PC-3 (cell line): ENCODE measurements around the gene LYRM4. TPM values are rescaled to one million over a fixed set of nuclear protein-coding genes. Genes with fewer than 3 reads are reported as not detected.

Experiments
- ATAC-seq: fragments of 200-7000 bp; cut with Tn5 transposase; 2 replicates; pipeline ENCODE4 v1.9.1; 2020; ENCODE audit warnings: mild to moderate bottlenecking, moderate library complexity
- BruUV-seq: library from RNA; stranded (reverse); fragments of 400-500 nt; replicated peaks from 2 replicates; lab custom pipeline; 2021; lab: Mats Ljungman, UMichigan
- CTCF ChIA-PET: fragments of 300-600 bp; sonication (Branson Sonifier 250); formaldehyde crosslinking; loops from one replicate; lab custom pipeline; 2022; ENCODE audit warnings: antibody characterized with exemption; lab: Charles Lee
- POLR2A ChIA-PET: fragments of 300-600 bp; sonication (Branson Sonifier 250); formaldehyde crosslinking; loops from one replicate; lab custom pipeline; 2022; ENCODE audit warnings: antibody characterized with exemption; ENCODE audit not compliant: unreplicated experiment; lab: Charles Lee
- DNase-seq: peaks from one replicate; pipeline ENCODE4 v3.0.0-alpha.2; 2015
- H2AFZ ChIP-seq: fragments of 300-600 bp; sonication (generic); 2 replicates; pipeline ENCODE4 v1.6.0; 2016; ENCODE audit warnings: antibody characterized with exemption, low read length
- H3F3A ChIP-seq: fragments of 300-600 bp; sonication (generic); one replicate; pipeline ENCODE4 v1.6.0; 2017; ENCODE audit warnings: antibody characterized with exemption, low read length, control low read depth, mild to moderate bottlenecking; ENCODE audit not compliant: unreplicated experiment
- H3K27ac ChIP-seq: fragments of 300-600 bp; sonication (generic); 2 replicates; pipeline ENCODE4 v1.5.1; 2016; ENCODE audit warnings: mild to moderate bottlenecking, low read length
- H3K27me3 ChIP-seq: fragments of 300-600 bp; sonication (generic); 2 replicates; pipeline ENCODE4 v1.6.1; 2016; ENCODE audit warnings: low read length, mixed read lengths
- H3K36me3 ChIP-seq: fragments of 300-600 bp; sonication (generic); 2 replicates; pipeline ENCODE4 v1.6.1; 2016; ENCODE audit warnings: low read depth, mixed run types, low read length, mixed read lengths
- H3K4me1 ChIP-seq: fragments of 300-600 bp; sonication (generic); 2 replicates; pipeline ENCODE4 v1.5.1; 2016; ENCODE audit warnings: low read length; ENCODE audit not compliant: insufficient read depth
- H3K4me2 ChIP-seq: fragments of 300-600 bp; sonication (generic); 2 replicates; pipeline ENCODE4 v1.6.0; 2016; ENCODE audit warnings: low read length
- H3K4me3 ChIP-seq: fragments of 300-600 bp; sonication (generic); 2 replicates; pipeline ENCODE4 v1.5.1; 2016; ENCODE audit warnings: mild to moderate bottlenecking, low read length, mixed read lengths
- H3K79me2 ChIP-seq: fragments of 300-600 bp; sonication (generic); 2 replicates; pipeline ENCODE4 v1.6.1; 2017; ENCODE audit warnings: low read length, mixed read lengths
- H3K9ac ChIP-seq: fragments of 300-600 bp; sonication (generic); 2 replicates; pipeline ENCODE4 v1.6.0; 2016; ENCODE audit warnings: mild to moderate bottlenecking, low read length
- H3K9me2 ChIP-seq: fragments of 300-600 bp; sonication (generic); replicated peaks from 2 replicates; pipeline ENCODE4 v1.6.1; 2016; ENCODE audit warnings: mixed run types, low read length, mixed read lengths
- H3K9me3 ChIP-seq: fragments of 300-600 bp; sonication (generic); 2 replicates; pipeline ENCODE4 v1.6.1; 2016; ENCODE audit warnings: low read length, mixed read lengths
- H4K20me1 ChIP-seq: fragments of 300-600 bp; sonication (generic); 2 replicates; pipeline ENCODE4 v1.6.1; 2016; ENCODE audit warnings: low read length, mixed read lengths
- EZH2 ChIP-seq: fragments of 300-600 bp; sonication (generic); IDR thresholded peaks from one replicate; pipeline ENCODE4 v1.6.1; 2017; ENCODE audit warnings: antibody characterized with exemption, mild to moderate bottlenecking, low read length; ENCODE audit not compliant: unreplicated experiment
- EZH2phosphoT487 ChIP-seq: fragments of 300-600 bp; sonication (generic); IDR thresholded peaks from 2 replicates; pipeline ENCODE4 v1.6.1; 2018; ENCODE audit warnings: mild to moderate bottlenecking, antibody characterized with exemption, low read length, borderline replicate concordance
- intact Hi-C: fragments of 100-400 bp; cut with micrococcal nuclease; formaldehyde crosslinking; loops from 2 replicates; pipeline ENCODE4 v1.9.0; 2023
- total RNA-seq: library from RNA; depleted of rRNA; stranded (reverse); fragments of >200 nt; gene quantifications from 2 replicates; pipeline ENCODE4 v1.2.3, GENCODE V29; 2014
- TF ChIP-seq, protein P1 (sequence below): fragments of 300-600 bp; sonication (generic); conservative IDR thresholded peaks from 2 replicates; pipeline ENCODE4 v1.5.1; 2017; ENCODE audit warnings: antibody characterized with exemption, low read depth, mild to moderate bottlenecking, low read length

The LYRM4 gene
- total RNA-seq, 1 experiment from 2014 or later: 27.7 TPM

DNA sequence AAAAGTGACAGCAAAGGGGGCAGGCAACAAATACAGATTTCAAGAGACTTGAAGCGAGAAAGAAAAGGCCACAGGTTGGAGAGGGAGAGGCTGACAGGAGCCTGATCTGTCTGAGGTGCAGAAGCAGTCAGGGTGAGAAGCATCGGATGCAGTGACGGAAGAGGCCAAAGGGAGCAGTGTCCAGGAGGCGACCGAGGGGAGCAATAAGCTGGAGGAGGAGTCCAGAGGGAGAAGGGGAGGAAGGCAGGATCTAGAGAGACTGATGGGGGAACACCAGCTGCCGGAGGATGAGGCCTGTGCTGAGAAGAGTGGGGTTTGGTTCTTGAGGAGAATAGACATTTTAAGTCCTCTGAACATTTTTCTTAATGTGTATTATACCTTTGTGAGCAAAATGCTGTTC, 24.3 kb upstream of the LYRM4 start:
- no peaks in the 10 kb centered on the region for H3F3A ChIP-seq
- no peak overlapping the region for H3K27ac ChIP-seq
- H3K4me1 ChIP-seq: peaks cover 9% of the 10 kb centered on the region
- H3K4me2 ChIP-seq: no peak overlapping the region
- no peak for DNase-seq
- no peak overlapping the region for H3K9ac ChIP-seq
- no peak for ATAC-seq
- H3K36me3 ChIP-seq: no peaks in the 10 kb centered on the region
- ChIA-PET CTCF (no interaction called here), POLR2A (no interaction called here)
- H3K27me3 ChIP-seq: no peaks in the 10 kb centered on the region
- no peak overlapping the region for H3K4me3 ChIP-seq
- no TSS peak for BruUV-seq
- TF ChIP-seq EZH2: no peak
- TF ChIP-seq, protein P1, sequence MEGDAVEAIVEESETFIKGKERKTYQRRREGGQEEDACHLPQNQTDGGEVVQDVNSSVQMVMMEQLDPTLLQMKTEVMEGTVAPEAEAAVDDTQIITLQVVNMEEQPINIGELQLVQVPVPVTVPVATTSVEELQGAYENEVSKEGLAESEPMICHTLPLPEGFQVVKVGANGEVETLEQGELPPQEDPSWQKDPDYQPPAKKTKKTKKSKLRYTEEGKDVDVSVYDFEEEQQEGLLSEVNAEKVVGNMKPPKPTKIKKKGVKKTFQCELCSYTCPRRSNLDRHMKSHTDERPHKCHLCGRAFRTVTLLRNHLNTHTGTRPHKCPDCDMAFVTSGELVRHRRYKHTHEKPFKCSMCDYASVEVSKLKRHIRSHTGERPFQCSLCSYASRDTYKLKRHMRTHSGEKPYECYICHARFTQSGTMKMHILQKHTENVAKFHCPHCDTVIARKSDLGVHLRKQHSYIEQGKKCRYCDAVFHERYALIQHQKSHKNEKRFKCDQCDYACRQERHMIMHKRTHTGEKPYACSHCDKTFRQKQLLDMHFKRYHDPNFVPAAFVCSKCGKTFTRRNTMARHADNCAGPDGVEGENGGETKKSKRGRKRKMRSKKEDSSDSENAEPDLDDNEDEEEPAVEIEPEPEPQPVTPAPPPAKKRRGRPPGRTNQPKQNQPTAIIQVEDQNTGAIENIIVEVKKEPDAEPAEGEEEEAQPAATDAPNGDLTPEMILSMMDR: no peak
- no peak for TF ChIP-seq EZH2phosphoT487
- no peaks in the 10 kb centered on the region for H3K9me2 ChIP-seq
- intact Hi-C loops: no loop called here
- H4K20me1 ChIP-seq: no peaks in the 10 kb centered on the region
- no peak overlapping the region for H2AFZ ChIP-seq
- peaks cover 14% of the 10 kb centered on the region; the same call in 1 of the 2 replicates for H3K79me2 ChIP-seq
- H3K9me3 ChIP-seq: no peaks in the 10 kb centered on the region

DNA sequence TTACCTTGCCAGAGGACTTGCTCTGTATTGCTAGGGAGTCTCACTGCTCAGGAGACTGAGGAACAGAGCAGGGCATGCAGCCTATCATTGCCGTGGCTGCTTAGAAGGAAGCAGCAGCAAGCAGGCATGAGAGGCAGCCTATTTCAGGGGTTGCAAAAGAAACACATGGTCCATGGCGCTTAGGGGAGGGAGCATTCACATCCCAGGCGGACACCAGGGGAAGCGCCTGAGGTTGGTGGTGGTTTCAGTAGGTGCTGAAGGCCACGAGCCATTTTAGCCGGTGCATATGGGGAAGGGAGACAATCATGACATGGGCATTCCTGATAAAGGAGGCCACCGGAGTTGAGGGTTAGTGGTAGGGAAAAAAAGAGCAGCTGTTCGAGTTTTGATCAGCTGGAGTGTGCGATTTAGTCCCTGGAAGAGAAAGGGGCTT, 21.5 kb upstream of the LYRM4 start:
- ATAC-seq (no peak), DNase-seq (no peak)
- BruUV-seq: no TSS peak
- CTCF ChIA-PET: no interaction called here
- H3K4me3 ChIP-seq: no peak overlapping the region
- 0 out of 2 replicates have a peak, but pooled peaks cover 7% of the 10 kb centered on the region for H3K79me2 ChIP-seq
- POLR2A ChIA-PET: no interaction called here
- H2AFZ ChIP-seq: no peak overlapping the region
- no peaks in the 10 kb centered on the region for H4K20me1 ChIP-seq
- H3K27me3 ChIP-seq: no peaks in the 10 kb centered on the region
- intact Hi-C loops: no loop called here
- no peaks in the 10 kb centered on the region for H3K4me1 ChIP-seq
- H3K9me2 ChIP-seq: no peaks in the 10 kb centered on the region
- no peak overlapping the region for H3K9ac ChIP-seq
- no peaks in the 10 kb centered on the region for H3F3A ChIP-seq
- no peak overlapping the region for H3K4me2 ChIP-seq
- H3K9me3 ChIP-seq: no peaks in the 10 kb centered on the region
- H3K36me3 ChIP-seq: no peaks in the 10 kb centered on the region
- no peak for TF ChIP-seq EZH2phosphoT487
- TF ChIP-seq, protein P1: no peak
- TF ChIP-seq EZH2: no peak
- H3K27ac ChIP-seq: no peak overlapping the region

- no TSS peak for BruUV-seq
- no peaks in the 10 kb centered on the region for H3K27me3 ChIP-seq
- no peaks in the 10 kb centered on the region for H3K9me2 ChIP-seq
- no peak overlapping the region for H3K4me3 ChIP-seq
- H2AFZ ChIP-seq: no peak overlapping the region
- ATAC-seq (no peak), DNase-seq (no peak)
- H3K4me2 ChIP-seq: no peak overlapping the region
- POLR2A ChIA-PET: no interaction called here
- CTCF ChIA-PET: no interaction called here
- 0 out of 2 replicates have a peak, but pooled peaks cover 7% of the 10 kb centered on the region for H3K79me2 ChIP-seq
- H3K27ac ChIP-seq: no peak overlapping the region
- no peaks in the 10 kb centered on the region for H4K20me1 ChIP-seq
- no peak overlapping the region for H3K9ac ChIP-seq
- TF ChIP-seq EZH2phosphoT487 (no peak), EZH2 (no peak)
- TF ChIP-seq, protein P1: no peak
- no peaks in the 10 kb centered on the region for H3F3A ChIP-seq
- H3K4me1 ChIP-seq: no peaks in the 10 kb centered on the region
- no peaks in the 10 kb centered on the region for H3K9me3 ChIP-seq
- H3K36me3 ChIP-seq: no peaks in the 10 kb centered on the region
- intact Hi-C loops: no loop called here
Measured at GRCh38 chr6:5280920-5281319, 20.2 kb upstream of the LYRM4 start.
